Hepatocyte (in vitro differentiated cells): ENCODE data around the gene FRMD4B.

Source experiments
- CTCF ChIP-seq: fragments of 200-600 bp; sonication (generic); IDR thresholded peaks from 2 replicates; pipeline ENCODE4 v1.5.1; 2016; ENCODE audit warnings: antibody characterized with exemption, mild to moderate bottlenecking; ENCODE audit not compliant: poor library complexity
- EZH2 ChIP-seq: fragments of 200-600 bp; sonication (generic); IDR thresholded peaks from 2 replicates; pipeline ENCODE4 v1.6.1; 2016; ENCODE audit warnings: antibody characterized with exemption, mild to moderate bottlenecking, borderline replicate concordance
- EZH2phosphoT487 ChIP-seq: fragments of 200-600 bp; sonication (generic); IDR thresholded peaks from one replicate; pipeline ENCODE4 v1.6.1; 2018; ENCODE audit warnings: antibody characterized with exemption, mild to moderate bottlenecking, low read depth, moderate library complexity; ENCODE audit not compliant: unreplicated experiment, severe bottlenecking

DNA sequence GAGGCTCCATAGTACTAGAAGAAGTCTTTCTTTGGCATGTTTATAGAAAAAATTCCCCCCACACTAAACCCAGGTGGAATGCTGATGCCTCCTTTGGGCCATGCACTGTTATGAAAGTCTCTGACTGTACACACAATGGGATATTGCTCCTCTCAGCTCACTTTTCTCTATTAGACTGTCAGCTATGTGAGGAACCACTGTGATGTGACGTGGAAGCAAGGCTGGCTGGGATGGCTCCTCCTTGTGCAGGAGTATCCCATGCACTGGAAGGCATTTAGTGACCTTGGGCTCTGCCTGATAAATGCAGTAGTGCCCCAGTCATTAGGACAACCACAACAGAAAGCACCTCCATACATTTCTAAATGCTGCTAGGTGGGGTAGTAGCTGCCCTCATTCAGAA is 5.7 kb upstream of the FRMD4B start:
- TF ChIP-seq CTCF, result no peak
- no peak for TF ChIP-seq EZH2phosphoT487
- TF ChIP-seq EZH2, result no peak
